ENCODE measurements around the gene YWHAH.

Gene YWHAH

GRCh38 chr22:31923136-31923535 is 21.2 kb upstream of the YWHAH start:
- DNase-seq (ENCODE audit: low read depth, low spot score) = no peak

DNA sequence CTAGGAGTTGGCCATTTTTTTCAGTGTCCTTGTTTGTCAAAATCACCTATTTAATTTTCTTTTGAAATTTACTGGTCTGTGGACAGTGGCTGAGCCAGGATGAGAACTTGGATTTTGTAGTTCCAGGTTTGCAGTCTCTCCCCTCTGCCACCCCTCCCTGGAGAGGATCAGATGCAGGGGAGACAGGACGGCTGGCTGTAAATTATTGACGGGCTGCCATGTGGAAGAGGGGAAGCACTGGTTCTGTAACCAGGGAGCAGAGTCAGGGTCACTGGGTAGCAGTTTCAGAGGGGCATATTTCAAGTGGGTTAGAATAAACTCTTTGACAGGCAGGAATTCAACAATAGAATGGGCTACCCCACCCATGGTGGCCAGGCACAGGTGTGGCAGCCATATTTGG is 20.6 kb upstream of the YWHAH start:
- no peak for DNase-seq (ENCODE audit: low read depth, low spot score)

GRCh38 chr22:31925056-31925455 is 19.3 kb upstream of the YWHAH start:
- no peak for DNase-seq (ENCODE audit: low read depth, low spot score)

- DNase-seq (ENCODE audit: low read depth, low spot score) = no peak
These were observed 18.3 kb upstream of the YWHAH start for GRCh38 chr22:31926024-31926423.

GRCh38 chr22:31926969-31927368 is 17.4 kb upstream of the YWHAH start:
- no peak for DNase-seq (ENCODE audit: low read depth, low spot score)

GRCh38 chr22:31927562-31927961 is 16.8 kb upstream of the YWHAH start:
- DNase-seq (ENCODE audit: low read depth, low spot score) = no peak

- DNase-seq (ENCODE audit: low read depth, low spot score) = no peak
These were observed 15.0 kb upstream of the YWHAH start for GRCh38 chr22:31929167-31929930.

DNA sequence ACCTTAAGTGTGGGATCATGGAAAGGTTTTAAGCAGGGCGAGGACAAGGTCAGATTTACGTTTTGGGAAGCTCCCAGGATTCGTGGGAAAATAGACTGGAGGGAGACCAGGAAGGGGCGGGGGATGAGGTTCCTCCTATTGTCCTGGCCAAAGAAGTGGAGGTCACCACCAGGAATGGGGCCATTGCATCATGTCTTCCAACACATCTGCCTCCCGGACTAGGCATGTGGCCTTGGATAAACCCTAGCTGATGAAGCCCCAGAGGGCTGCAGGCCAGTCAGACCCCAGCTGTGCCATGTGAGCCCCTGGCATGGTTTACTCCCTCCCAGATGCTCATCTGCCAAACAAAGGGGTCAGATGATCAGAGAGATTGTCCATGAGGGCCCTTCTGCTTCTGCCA is 11.5 kb upstream of the YWHAH start:
- DNase-seq (ENCODE audit: low read depth, low spot score) = no peak

DNA sequence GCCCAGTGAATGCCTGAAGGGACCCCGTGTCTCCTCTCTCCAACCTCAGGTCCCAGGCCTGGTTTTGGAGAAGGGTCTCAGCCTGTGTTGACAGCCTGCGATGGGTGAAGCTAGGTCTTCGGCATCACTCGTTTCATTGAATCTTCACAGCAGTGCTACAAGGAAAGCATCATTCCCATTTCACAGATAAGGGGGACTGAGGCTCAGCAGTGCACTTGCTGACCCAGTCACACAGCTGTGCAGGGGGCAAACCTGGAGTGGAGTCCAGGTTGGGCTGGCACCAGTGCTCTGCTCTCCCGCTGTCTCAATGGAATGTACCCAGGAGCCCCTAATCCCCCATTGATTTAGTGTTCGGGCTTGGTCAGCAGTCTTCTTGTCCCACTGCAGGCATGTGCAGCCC is 10.9 kb upstream of the YWHAH start:
- DNase-seq (ENCODE audit: low read depth, low spot score) = no peak

- no peak for DNase-seq (ENCODE audit: low read depth, low spot score)
These were observed 10.4 kb upstream of the YWHAH start for GRCh38 chr22:31933816-31934482.

GRCh38 chr22:31935961-31936635 is 8.2 kb upstream of the YWHAH start:
- DNase-seq (ENCODE audit: low read depth, low spot score) = no peak

DNA sequence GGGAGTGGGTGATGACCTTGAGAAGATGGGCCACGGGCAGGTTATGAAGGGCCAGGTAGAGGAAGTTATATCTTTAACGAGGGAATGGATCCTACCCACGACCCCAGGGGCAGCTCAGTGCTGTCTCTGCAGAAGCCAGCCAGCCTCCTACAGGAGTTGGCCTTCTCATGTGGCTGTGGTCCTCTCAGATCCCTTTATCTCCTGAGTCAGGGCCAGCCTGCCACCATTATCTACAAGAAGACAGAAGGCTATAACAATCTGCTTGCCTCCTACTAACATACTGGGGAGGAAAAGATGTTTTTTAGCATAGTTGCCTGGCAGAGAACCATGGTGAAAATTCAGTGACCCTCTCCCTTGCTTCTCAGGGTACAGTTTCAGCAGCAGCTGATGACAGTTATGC is 7.0 kb upstream of the YWHAH start:
- no peak for DNase-seq (ENCODE audit: low read depth, low spot score)

GRCh38 chr22:31938296-31938695 is 6.0 kb upstream of the YWHAH start:
- DNase-seq (ENCODE audit: low read depth, low spot score) = no peak

DNA sequence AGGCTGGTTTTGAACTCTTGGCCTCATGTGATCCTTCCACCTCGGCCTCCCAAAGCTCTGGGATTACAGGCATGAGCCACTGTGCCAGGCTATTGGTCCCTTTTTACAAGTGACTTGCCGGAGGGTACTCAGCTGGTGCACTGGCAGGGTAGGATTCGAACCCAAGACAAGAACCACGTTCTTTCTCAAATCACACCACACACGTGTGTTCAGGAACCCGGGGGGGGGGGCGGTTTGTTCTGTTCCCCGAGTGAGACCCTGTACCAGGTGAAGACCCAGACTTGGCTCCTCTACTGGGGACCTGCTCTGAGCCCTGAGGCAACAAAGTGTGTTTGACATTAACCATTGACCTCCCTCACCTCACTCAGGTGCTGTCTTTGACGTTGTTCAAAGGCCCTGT is 3.8 kb upstream of the YWHAH start:
- DNase-seq (ENCODE audit: low read depth, low spot score) = no peak

DNA sequence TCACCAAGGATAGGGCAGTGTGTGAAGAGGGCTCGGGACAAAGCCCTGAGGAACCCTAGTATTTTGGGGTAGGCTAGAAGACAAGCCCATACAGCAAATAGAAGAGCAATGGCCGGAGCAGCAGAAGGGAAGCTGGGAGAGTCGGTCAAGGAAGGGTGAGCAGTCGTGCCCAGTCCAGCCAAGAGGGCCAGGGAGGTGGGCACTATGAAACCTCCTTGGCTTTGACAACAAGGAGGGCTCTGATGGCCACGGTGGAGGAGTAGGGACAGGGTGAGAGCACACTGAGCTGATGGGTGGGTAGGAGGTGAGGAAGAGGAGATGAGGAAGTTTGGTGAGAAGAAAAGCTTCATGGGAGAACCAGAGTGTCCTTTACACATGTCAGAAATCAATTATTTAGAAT is 2.2 kb upstream of the YWHAH start:
- no peak for DNase-seq (ENCODE audit: low read depth, low spot score)

DNA sequence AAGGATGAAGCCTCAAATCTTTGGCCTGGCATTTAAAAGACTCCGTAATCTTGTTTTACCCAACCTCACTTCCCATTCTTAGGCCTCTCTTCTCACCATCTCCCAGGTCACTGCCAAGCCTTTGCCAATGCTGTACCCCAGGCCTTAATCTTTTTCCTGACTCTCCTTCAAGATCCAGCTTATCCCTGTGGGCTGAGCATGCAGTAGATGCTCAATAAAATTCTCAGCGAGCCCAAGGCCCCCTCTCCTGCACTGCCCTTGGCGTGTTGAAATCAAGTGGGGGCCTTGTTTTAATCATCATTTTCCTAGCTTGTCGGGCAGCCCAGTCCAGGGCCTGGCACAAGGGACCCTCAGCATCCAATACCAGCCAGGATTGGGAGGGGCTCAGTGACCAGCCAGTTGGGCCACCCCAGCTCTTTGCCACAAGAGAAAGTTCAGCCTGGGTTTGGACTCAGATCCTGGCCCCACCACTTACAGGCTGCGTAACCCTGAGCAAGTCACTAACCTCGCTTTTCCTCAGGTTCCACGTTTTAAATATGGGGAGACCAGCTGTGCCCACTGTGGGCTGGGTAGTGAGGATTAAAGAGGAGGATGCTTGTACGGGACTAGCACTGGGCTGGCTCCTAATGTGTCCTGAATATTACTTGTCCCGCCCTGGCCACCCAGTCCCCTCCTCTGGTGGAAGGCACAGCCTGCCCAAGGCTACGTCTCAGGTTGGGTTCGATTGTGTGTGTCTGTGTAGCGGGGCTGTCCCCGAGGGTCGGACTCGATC is 943 bp upstream of the YWHAH start:
- DNase-seq (ENCODE audit: low read depth, low spot score) = no peak

DNA sequence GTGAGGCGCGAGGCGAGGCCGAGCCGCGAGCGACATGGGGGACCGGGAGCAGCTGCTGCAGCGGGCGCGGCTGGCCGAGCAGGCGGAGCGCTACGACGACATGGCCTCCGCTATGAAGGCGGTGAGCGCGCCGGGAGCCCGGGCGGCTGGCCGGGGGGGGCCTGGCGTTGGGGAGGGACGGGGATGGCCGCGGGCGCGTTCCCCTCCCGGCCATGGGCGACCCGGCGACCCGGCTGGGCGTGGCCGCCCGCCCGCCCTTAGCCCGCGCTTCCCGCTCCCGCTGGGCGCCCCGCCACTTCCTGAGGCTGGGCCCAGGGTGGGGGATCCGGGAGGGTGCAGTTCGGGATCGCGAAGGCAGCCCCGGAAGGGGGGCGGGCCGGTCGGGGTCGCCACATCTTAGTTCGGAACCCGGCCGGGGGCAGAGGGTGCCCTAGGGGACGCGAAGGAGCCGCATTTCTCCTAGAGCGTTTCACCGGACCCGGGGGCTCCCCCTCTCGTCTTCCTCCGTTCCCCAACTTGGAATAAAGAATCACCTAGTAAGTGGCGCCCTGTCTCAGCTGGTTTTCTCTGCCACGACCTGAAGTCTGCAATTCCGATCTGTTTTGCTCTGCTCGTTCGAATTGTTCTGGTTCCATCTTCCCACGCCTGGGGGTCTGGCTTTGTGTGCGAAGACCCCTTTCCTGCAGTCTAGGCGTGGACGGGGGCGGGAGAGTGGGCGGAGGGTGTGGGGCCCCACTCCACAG is 536 bp downstream of the YWHAH start:
- DNase-seq (ENCODE audit: low read depth, low spot score) = no peak

DNA sequence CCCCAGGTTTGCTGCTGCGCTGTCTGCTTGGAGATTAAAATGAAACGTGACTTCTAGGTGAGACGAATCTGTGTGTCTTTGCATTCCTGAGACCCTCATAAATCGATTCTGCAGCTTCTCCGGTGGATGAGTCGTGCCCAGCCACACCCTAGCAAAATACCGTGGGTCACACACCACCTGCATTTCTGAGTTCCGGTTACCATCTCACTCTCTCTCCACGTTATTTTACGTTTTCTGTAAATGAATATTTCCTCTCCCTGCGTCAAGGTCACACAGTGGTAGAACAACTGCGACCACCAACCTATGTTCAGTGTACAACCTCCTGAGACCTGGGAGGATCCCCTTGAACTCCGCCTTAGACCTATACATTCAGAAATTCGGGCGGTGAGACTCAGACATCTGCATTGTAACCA is 1.1 kb downstream of the YWHAH start:
- no peak for DNase-seq (ENCODE audit: low read depth, low spot score)

DNA sequence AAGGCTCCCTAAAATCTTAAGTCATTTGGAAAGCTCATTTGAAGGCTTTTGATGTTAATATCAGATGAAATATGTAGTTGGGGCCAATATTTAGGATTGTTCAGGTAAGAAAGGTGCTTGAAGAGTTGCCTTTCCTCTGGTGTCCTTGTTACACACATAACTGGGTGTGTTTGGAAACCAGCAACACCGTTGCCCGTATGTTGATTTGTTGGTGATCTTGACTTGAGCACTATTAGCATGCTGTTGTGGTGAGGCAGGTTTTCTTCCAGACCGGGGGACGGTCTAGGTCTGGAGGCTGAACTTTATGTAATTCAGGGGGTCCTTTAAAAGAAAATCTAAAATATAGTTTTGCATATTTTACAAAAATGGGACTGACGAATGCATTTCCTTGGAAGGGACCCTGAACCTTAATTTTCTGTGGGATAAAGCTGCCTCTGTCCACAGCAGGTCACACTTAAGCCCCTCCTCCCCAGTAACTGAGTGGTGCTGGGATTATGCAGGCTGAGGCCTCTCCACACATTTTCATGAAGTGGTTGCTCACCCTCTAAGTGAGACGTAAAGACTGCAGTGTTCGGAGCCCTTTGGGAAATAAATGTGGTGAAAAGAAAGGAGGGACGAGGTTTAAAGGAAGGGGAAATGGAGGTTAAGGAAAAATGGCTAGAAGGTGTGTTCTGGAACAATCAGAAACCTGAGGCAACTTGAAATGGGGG is 1.8 kb downstream of the YWHAH start:
- no peak for DNase-seq (ENCODE audit: low read depth, low spot score)

DNA sequence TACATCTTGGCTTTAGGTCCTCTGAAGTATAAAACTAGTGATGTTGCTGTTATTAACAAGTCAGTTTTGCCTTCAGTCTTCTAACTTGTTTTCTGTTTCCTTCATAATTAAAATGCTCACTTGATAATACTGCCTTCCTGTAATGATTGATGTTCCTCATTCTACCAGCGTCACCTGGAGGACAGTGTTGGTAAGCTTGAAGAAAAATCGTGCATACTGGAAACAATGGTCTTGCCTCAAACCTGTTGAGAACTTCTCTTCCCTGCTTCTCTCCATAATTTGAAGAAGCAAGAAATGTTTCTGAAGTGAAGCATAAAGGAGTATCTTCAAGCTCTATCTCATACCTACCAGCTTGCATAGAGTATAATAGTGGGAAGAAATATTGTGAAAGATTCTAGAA is 3.0 kb downstream of the YWHAH start:
- DNase-seq (ENCODE audit: low read depth, low spot score) = no peak

DNA sequence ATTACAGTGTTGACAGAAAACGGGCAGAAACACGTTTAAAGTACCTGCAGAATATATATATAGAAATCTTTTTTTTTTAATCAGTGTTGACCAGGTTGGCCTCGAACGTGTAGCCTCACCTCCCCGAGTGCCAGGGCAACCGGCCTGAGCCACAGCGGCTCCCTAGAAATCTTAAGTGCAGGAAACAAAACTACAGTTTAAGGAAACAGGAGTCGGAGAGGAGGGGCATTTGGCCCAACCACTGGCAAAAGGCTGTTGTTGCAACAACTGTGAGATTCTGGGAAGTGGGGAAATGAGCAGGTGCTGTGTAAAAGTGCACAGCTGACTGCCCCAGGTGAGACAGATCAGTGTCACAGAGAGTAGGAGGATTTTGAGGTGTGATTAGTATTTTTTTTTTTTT is 3.7 kb downstream of the YWHAH start:
- DNase-seq (ENCODE audit: low read depth, low spot score) = no peak
